GM19351 (cell line): ENCODE data around the gene FHIP1A.

Experiments
- ATAC-seq: cut with Tn5 transposase; IDR thresholded peaks from one replicate; pipeline ENCODE4 v1.9.1; 2021; ENCODE audit warnings: mild to moderate bottlenecking, moderate library complexity; ENCODE audit not compliant: unreplicated experiment

FHIP1A gene

DNA sequence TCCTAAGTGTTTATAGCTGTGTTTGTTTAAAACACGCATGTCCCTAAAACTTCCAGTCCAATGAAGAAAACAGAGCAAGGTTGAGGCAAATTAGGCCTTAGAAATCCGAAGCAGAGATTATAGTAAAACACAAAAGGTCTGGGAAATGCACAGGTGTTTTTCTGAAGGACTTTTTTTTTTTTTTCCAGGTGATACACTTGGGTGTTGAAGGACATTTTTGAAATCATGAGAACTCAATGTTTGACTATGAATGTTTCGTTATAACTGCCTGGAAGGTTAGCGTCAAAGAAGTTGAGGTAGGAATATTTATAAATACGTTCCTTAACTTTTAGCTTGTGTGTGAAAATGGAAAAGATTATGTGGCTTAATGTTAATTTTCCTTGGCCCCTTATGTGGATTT, 45.5 kb downstream of the FHIP1A start:
- ATAC-seq = no peak

GRCh38 chr4:151455212-151455611, 46.2 kb downstream of the FHIP1A start:
- ATAC-seq = no peak

GRCh38 chr4:151458148-151458547, 49.2 kb downstream of the FHIP1A start:
- ATAC-seq = no peak
